MCF 10A (cell line): ENCODE data around the gene TPX2. TPM values are rescaled to one million over a fixed set of nuclear protein-coding genes. Genes with fewer than 3 reads are reported as not detected.
"Not testable (repeated sequence)": the region's sequence is repeated elsewhere in the genome, so short reads cannot be mapped to it uniquely, and the experiment has no call there.

Experiments used
- BruUV-seq: library from RNA; stranded (reverse); fragments of 400-500 nt; replicated peaks from 2 replicates; lab custom pipeline; 2021; lab: Mats Ljungman, UMichigan
- CTCF ChIA-PET: fragments of 300-600 bp; sonication (Branson Sonifier 250); formaldehyde crosslinking; extraction: SDS; loops from one replicate; lab custom pipeline; 2021; ENCODE audit warnings: antibody characterized with exemption, inconsistent platforms; lab: Yijun Ruan, JAX
- POLR2A ChIA-PET: fragments of 300-600, 350-650 bp; sonication (Branson Sonifier 250); formaldehyde crosslinking; extraction: SDS; loops from one replicate; lab custom pipeline; 2020; ENCODE audit warnings: antibody characterized with exemption, inconsistent platforms; lab: Yijun Ruan, JAX
- DNase-seq: peaks from one replicate; pipeline ENCODE4 v3.0.0-alpha.2; 2018; ENCODE audit not compliant: unreplicated experiment
- H3K27ac Mint-ChIP-seq: one replicate; pipeline ENCODE4 v1.8.0; 2022; ENCODE audit warnings: mild to moderate bottlenecking, low read depth, mixed read lengths; ENCODE audit not compliant: unreplicated experiment
- H3K27me3 Mint-ChIP-seq: one replicate; pipeline ENCODE4 v1.8.0; 2022; ENCODE audit warnings: mixed read lengths; ENCODE audit not compliant: insufficient read depth, unreplicated experiment
- H3K36me3 Mint-ChIP-seq: one replicate; pipeline ENCODE4 v1.8.0; 2022; ENCODE audit warnings: mild to moderate bottlenecking, moderate library complexity, mixed read lengths; ENCODE audit not compliant: insufficient read depth, unreplicated experiment
- H3K4me1 Mint-ChIP-seq: one replicate; pipeline ENCODE4 v1.8.0; 2022; ENCODE audit warnings: mixed read lengths; ENCODE audit not compliant: insufficient read depth, unreplicated experiment
- H3K4me3 Mint-ChIP-seq: one replicate; pipeline ENCODE4 v1.8.0; 2022; ENCODE audit warnings: mild to moderate bottlenecking, moderate library complexity, mixed read lengths; ENCODE audit not compliant: unreplicated experiment
- H3K9me3 Mint-ChIP-seq: one replicate; pipeline ENCODE4 v1.8.0; 2022; ENCODE audit warnings: mixed read lengths; ENCODE audit not compliant: unreplicated experiment
- CTCF ChIP-seq: fragments of 200-600 bp; IDR thresholded peaks from one replicate; pipeline ENCODE4 v1.8.0; 2022; ENCODE audit warnings: antibody characterized with exemption, mild to moderate bottlenecking; ENCODE audit not compliant: unreplicated experiment
- intact Hi-C: fragments of 100-400 bp; cut with micrococcal nuclease; formaldehyde crosslinking; loops from 2 replicates; pipeline ENCODE4 v1.14.1; 2022
- total RNA-seq: library from RNA; stranded (reverse); gene quantifications from 2 replicates; pipeline ENCODE4 v1.2.3, GENCODE V29; 2022

Gene TPX2
- total RNA-seq, 1 experiment from 2014 or later, result 79.6 TPM

- intact Hi-C loops, result loop anchor here (5.0 kb wide), 1 partner anchor 383 kb away; the partner anchor contains the start of genes PLAGL2 and POFUT1
- no peak for TF ChIP-seq CTCF
- no peak overlapping the region for H3K27ac Mint-ChIP-seq
- peaks cover 15% of the 10 kb centered on the region for H3K27me3 Mint-ChIP-seq
- no peaks in the 10 kb centered on the region for H3K36me3 Mint-ChIP-seq
- no peaks in the 10 kb centered on the region for H3K9me3 Mint-ChIP-seq
- ChIA-PET POLR2A (interaction anchor here (0.6 kb wide), 1 partner anchor 204 kb away, joined by 3 read pairs; no protein-coding TSS in a partner anchor), CTCF (interaction anchor here (0.6 to 7.3 kb wide), 19 partner anchors 8 to 374 kb away, joined by 3 to 158 read pairs (median 5); partner anchors contain the start of genes PDRG1 and XKR7)
- BruUV-seq, result no TSS peak
- no peak overlapping the region for H3K4me3 Mint-ChIP-seq
- H3K4me1 Mint-ChIP-seq, result no peaks in the 10 kb centered on the region
- DNase-seq, result no peak
Observed at GRCh38 chr20:31824554-31825313, 85.6 kb downstream of the TPX2 start.

GRCh38 chr20:31826074-31826473 is 87.0 kb downstream of the TPX2 start:
- H3K4me3 Mint-ChIP-seq, result no peak overlapping the region
- no TSS peak for BruUV-seq
- H3K9me3 Mint-ChIP-seq, result no peaks in the 10 kb centered on the region
- POLR2A ChIA-PET, result no interaction called here
- H3K27ac Mint-ChIP-seq, result no peak overlapping the region
- peaks cover 24% of the 10 kb centered on the region for H3K27me3 Mint-ChIP-seq
- CTCF ChIA-PET, result interaction anchor here (0.9 to 7.3 kb wide), 8 partner anchors 8 to 266 kb away, joined by 3 to 158 read pairs (median 4); no protein-coding TSS in a partner anchor
- H3K36me3 Mint-ChIP-seq, result no peaks in the 10 kb centered on the region
- TF ChIP-seq CTCF, result no peak
- no peak for DNase-seq
- intact Hi-C loops, result no loop called here
- no peaks in the 10 kb centered on the region for H3K4me1 Mint-ChIP-seq

GRCh38 chr20:31827059-31827458 is 88.0 kb downstream of the TPX2 start:
- no peak overlapping the region for H3K4me3 Mint-ChIP-seq
- CTCF ChIA-PET, result interaction anchor here (0.6 to 7.3 kb wide), 8 partner anchors 9 to 265 kb away, joined by 3 to 158 read pairs (median 4); no protein-coding TSS in a partner anchor
- POLR2A ChIA-PET, result no interaction called here
- peaks cover 24% of the 10 kb centered on the region for H3K27me3 Mint-ChIP-seq
- no peak for DNase-seq
- intact Hi-C loops, result no loop called here
- no peaks in the 10 kb centered on the region for H3K36me3 Mint-ChIP-seq
- BruUV-seq, result no TSS peak
- H3K27ac Mint-ChIP-seq, result no peak overlapping the region
- no peaks in the 10 kb centered on the region for H3K9me3 Mint-ChIP-seq
- no peaks in the 10 kb centered on the region for H3K4me1 Mint-ChIP-seq
- no peak for TF ChIP-seq CTCF

- H3K4me1 Mint-ChIP-seq, H3K27ac Mint-ChIP-seq, intact Hi-C loops, DNase-seq, H3K4me3 Mint-ChIP-seq, BruUV-seq, POLR2A ChIA-PET, H3K36me3 Mint-ChIP-seq, H3K9me3 Mint-ChIP-seq: not testable (repeated sequence)
- H3K27me3 Mint-ChIP-seq, result peaks cover 24% of the 10 kb centered on the region
- CTCF ChIA-PET, result interaction anchor here (1.5 kb wide), 1 partner anchor 8 kb away, joined by 13 read pairs; no protein-coding TSS in a partner anchor
Observed at GRCh38 chr20:31828016-31828415, 88.9 kb downstream of the TPX2 start.
